NCI-H82 (cell line): Measurements from ENCODE around the gene SMIM5.
A peak's percentile ranks its signal among the peaks of the same experiment; 100 is the strongest.

Source experiments
- DNase-seq: peaks from one replicate; lab custom pipeline; 2025; lab: John Stamatoyannopoulos, UW

Gene SMIM5

GRCh38 chr17:75640556-75641119, 7.4 kb downstream of the SMIM5 start:
- DNase-seq: no peak

- DNase-seq: no peak
Observed at GRCh38 chr17:75641343-75641742, 8.1 kb downstream of the SMIM5 start.

- DNase-seq: no peak
Observed at GRCh38 chr17:75642182-75642783, 9.0 kb downstream of the SMIM5 start.

- no peak for DNase-seq
Observed at GRCh38 chr17:75642784-75643642, 9.8 kb downstream of the SMIM5 start.

- DNase-seq: no peak
Observed at GRCh38 chr17:75643643-75644017, 10.4 kb downstream of the SMIM5 start.

- DNase-seq: no peak
Observed at GRCh38 chr17:75645501-75645888, 12.3 kb downstream of the SMIM5 start.

GRCh38 chr17:75645889-75646637, 12.8 kb downstream of the SMIM5 start:
- DNase-seq: no peak

GRCh38 chr17:75646638-75646992, 13.4 kb downstream of the SMIM5 start:
- DNase-seq: no peak

GRCh38 chr17:75647061-75647460, 13.8 kb downstream of the SMIM5 start:
- no peak for DNase-seq

GRCh38 chr17:75647921-75648320, 14.7 kb downstream of the SMIM5 start:
- DNase-seq: no peak

GRCh38 chr17:75649687-75650086, 16.5 kb downstream of the SMIM5 start:
- DNase-seq: no peak

- DNase-seq: no peak
Observed at GRCh38 chr17:75650874-75651273, 17.6 kb downstream of the SMIM5 start.

GRCh38 chr17:75652341-75652740, 19.1 kb downstream of the SMIM5 start:
- DNase-seq: no peak

GRCh38 chr17:75652934-75653549, 19.8 kb downstream of the SMIM5 start:
- peak; percentile 69 for DNase-seq

GRCh38 chr17:75654176-75654575, 20.9 kb downstream of the SMIM5 start:
- no peak for DNase-seq

GRCh38 chr17:75658237-75658636, 25.0 kb downstream of the SMIM5 start:
- DNase-seq: no peak

GRCh38 chr17:75661531-75661930, 28.3 kb downstream of the SMIM5 start:
- no peak for DNase-seq

GRCh38 chr17:75662511-75662910, 29.3 kb downstream of the SMIM5 start:
- DNase-seq: no peak

- DNase-seq: no peak
Observed at GRCh38 chr17:75664099-75664549, 30.9 kb downstream of the SMIM5 start.

GRCh38 chr17:75665981-75666380, 32.7 kb downstream of the SMIM5 start:
- no peak for DNase-seq

GRCh38 chr17:75666959-75667790, 33.9 kb downstream of the SMIM5 start, which contains the start of the genes RECQL5 and SAP30BP:
TSS of gene RECQL5 (minus strand) at chr17:75667154. CDS start at chr17:75666557, 597 bp downstream.
TSS of gene SAP30BP (plus strand) at chr17:75667338. CDS start at chr17:75667373, 35 bp downstream.
- DNase-seq: peak; percentile 99
